ENCODE results near the gene CAMTA1. TPM values are rescaled to one million over a fixed set of nuclear protein-coding genes. Genes with fewer than 3 reads are reported as not detected.

Gene CAMTA1
- total and polyA plus RNA-seq, 4 donors, result 18.0 to 93.5 (median 35.8) TPM

DNA sequence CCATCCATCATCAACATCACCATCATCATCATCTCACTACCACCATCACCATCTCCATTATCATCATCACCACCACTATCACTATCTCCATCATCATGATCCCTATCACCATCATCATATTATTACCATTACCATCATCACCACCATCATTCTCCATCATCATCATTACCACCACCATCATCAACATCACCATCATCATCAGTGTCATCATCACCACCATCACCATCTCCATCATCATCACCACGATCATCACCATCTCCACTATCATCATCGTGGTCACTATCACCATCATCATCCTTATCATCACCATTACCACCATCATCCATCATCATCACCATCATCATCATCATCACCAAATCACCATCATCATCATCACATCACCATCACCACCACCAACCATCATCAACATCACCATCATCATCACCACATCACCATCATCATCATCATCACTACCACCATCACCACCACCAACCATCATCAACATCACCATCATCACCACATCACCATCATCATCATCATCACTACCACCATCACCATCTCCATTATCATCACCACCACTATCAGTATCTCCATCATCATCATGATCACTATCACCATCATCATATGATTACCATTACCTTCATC, 783.8 kb downstream of the CAMTA1 start:
- Histone ChIP-seq H3K4me3 (ENCODE audit: low read depth in 1 of 3, low read length in 3 of 3) (no peak overlapping the region), H3K27me3 (ENCODE audit: control insufficient read depth in 4 of 4, insufficient read depth in 4 of 4, low read length in 3 of 4) (no peaks in the 10 kb centered on the region), H3K4me1 (ENCODE audit: control insufficient read depth in 4 of 4, insufficient read depth in 4 of 4, low read length in 3 of 4) (peaks cover 10 to 31% (median 23%) of the 10 kb centered on the region in 4 donors), H3K27ac (ENCODE audit: low read depth in 1 of 2, low read length in 2 of 2) (no peak overlapping the region), H3K36me3 (ENCODE audit: control insufficient read depth in 4 of 4, insufficient read depth in 3 of 4, low read depth in 1 of 4, low read length in 3 of 4) (no peaks in the 10 kb centered on the region), H3K9ac (ENCODE audit: low read depth in 1 of 2, low read length in 2 of 2) (no peak overlapping the region), H3K9me3 (ENCODE audit: control insufficient read depth in 4 of 4, low read length in 3 of 4) (no peaks in the 10 kb centered on the region)
- 93% methylated on average over 2 of the region's 2 CpGs for WGBS
- TF ChIP-seq YY1 (IDR thresholded peaks at IDR 0.05) (no peak), EGR1 (IDR thresholded peaks at IDR 0.05; ENCODE audit: low read depth in 2 of 2) (no peak), GABPA (IDR thresholded peaks at IDR 0.05 in 1 of 2, conservative IDR thresholded peaks at IDR 0.05 in 1 of 2) (no peak), RAD21 (IDR thresholded peaks at IDR 0.05) (no peak), HNF4A (conservative IDR thresholded peaks at IDR 0.05) (no peak), TAF1 (conservative IDR thresholded peaks at IDR 0.05) (no peak), RXRA (IDR thresholded peaks at IDR 0.05) (no peak), JUND (IDR thresholded peaks at IDR 0.05) (no peak), FOXA2 (IDR thresholded peaks at IDR 0.05) (no peak), NR2F2 (IDR thresholded peaks at IDR 0.05) (no peak), SP1 (IDR thresholded peaks at IDR 0.05) (no peak), FOXA1 (IDR thresholded peaks at IDR 0.05) (no peak)
- TF ChIP-seq, protein P1, sequence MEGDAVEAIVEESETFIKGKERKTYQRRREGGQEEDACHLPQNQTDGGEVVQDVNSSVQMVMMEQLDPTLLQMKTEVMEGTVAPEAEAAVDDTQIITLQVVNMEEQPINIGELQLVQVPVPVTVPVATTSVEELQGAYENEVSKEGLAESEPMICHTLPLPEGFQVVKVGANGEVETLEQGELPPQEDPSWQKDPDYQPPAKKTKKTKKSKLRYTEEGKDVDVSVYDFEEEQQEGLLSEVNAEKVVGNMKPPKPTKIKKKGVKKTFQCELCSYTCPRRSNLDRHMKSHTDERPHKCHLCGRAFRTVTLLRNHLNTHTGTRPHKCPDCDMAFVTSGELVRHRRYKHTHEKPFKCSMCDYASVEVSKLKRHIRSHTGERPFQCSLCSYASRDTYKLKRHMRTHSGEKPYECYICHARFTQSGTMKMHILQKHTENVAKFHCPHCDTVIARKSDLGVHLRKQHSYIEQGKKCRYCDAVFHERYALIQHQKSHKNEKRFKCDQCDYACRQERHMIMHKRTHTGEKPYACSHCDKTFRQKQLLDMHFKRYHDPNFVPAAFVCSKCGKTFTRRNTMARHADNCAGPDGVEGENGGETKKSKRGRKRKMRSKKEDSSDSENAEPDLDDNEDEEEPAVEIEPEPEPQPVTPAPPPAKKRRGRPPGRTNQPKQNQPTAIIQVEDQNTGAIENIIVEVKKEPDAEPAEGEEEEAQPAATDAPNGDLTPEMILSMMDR (IDR thresholded peaks at IDR 0.05; ENCODE audit: low read depth, low read length, missing input control), result no peak
- TF ChIP-seq, protein P2, sequence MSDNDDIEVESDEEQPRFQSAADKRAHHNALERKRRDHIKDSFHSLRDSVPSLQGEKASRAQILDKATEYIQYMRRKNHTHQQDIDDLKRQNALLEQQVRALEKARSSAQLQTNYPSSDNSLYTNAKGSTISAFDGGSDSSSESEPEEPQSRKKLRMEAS (IDR thresholded peaks at IDR 0.05), result no peak
- TF ChIP-seq, protein P3, sequence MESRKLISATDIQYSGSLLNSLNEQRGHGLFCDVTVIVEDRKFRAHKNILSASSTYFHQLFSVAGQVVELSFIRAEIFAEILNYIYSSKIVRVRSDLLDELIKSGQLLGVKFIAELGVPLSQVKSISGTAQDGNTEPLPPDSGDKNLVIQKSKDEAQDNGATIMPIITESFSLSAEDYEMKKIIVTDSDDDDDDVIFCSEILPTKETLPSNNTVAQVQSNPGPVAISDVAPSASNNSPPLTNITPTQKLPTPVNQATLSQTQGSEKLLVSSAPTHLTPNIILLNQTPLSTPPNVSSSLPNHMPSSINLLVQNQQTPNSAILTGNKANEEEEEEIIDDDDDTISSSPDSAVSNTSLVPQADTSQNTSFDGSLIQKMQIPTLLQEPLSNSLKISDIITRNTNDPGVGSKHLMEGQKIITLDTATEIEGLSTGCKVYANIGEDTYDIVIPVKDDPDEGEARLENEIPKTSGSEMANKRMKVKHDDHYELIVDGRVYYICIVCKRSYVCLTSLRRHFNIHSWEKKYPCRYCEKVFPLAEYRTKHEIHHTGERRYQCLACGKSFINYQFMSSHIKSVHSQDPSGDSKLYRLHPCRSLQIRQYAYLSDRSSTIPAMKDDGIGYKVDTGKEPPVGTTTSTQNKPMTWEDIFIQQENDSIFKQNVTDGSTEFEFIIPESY (IDR thresholded peaks at IDR 0.05), result no peak
- TF ChIP-seq, protein P4, sequence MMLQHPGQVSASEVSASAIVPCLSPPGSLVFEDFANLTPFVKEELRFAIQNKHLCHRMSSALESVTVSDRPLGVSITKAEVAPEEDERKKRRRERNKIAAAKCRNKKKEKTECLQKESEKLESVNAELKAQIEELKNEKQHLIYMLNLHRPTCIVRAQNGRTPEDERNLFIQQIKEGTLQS (IDR thresholded peaks at IDR 0.05), result no peak
- TF ChIP-seq, protein P5, sequence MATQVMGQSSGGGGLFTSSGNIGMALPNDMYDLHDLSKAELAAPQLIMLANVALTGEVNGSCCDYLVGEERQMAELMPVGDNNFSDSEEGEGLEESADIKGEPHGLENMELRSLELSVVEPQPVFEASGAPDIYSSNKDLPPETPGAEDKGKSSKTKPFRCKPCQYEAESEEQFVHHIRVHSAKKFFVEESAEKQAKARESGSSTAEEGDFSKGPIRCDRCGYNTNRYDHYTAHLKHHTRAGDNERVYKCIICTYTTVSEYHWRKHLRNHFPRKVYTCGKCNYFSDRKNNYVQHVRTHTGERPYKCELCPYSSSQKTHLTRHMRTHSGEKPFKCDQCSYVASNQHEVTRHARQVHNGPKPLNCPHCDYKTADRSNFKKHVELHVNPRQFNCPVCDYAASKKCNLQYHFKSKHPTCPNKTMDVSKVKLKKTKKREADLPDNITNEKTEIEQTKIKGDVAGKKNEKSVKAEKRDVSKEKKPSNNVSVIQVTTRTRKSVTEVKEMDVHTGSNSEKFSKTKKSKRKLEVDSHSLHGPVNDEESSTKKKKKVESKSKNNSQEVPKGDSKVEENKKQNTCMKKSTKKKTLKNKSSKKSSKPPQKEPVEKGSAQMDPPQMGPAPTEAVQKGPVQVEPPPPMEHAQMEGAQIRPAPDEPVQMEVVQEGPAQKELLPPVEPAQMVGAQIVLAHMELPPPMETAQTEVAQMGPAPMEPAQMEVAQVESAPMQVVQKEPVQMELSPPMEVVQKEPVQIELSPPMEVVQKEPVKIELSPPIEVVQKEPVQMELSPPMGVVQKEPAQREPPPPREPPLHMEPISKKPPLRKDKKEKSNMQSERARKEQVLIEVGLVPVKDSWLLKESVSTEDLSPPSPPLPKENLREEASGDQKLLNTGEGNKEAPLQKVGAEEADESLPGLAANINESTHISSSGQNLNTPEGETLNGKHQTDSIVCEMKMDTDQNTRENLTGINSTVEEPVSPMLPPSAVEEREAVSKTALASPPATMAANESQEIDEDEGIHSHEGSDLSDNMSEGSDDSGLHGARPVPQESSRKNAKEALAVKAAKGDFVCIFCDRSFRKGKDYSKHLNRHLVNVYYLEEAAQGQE (IDR thresholded peaks at IDR 0.05), result no peak
- no peak for DNase-seq (ENCODE audit: low spot score)

Measured in liver (tissue), 9 donors.